NCI-H1417 treated with DMSO at 0.1 percent for 48 hours (cell line): ENCODE results near the gene TCEANC2.
"Not testable (repeated sequence)": the region's sequence is repeated elsewhere in the genome, so short reads cannot be mapped to it uniquely, and the experiment has no call there.

Source experiments
- DNase-seq: peaks from one replicate; lab custom pipeline; 2025; lab: John Stamatoyannopoulos, UW

Gene TCEANC2

GRCh38 chr1:54027848-54028247, 25.6 kb upstream of the TCEANC2 start:
- no peak for DNase-seq

DNA sequence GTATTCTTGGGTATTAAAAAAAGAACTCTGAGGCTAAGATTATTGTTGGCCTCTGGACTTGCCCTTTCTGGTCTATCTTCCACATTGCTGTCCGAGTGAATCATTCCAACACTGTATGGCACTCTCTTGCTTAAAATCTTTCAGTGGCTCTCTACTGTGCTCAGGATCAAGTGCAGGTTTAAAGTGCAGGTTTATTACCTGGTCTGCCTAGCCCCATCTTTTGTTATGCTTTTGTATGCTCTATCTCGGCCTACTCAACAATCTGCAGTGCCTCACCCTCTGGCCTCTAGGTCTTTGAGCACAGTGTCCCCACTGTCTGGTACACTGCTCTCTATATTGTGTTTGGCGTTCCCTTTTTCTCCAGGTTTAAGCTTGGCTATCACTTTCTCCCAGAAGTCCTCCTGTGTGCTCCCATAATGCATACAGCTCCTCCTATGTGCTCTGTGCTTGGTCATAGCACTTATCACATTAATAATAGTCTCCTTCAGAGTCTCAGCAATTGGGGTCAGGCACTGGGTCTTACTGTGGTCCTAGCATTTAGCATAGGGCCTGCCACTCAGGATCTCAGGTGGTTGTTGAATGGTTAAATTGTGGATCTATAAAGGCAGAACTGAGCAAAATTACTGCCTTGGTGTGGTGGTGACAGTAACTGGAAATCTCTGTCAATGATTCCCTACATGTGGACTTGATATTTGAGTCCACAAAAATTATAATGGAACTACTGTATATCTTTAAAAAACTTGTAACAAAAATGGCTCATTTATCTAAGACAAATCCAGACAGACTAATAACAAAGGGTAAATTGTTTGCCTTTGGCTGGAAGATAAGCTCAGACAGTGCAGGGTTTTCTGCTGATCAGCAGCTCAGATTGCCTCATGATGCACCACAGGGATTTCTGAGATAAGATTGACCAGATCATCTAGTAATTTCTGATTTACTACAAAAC, 24.8 kb upstream of the TCEANC2 start:
- no peak for DNase-seq

DNA sequence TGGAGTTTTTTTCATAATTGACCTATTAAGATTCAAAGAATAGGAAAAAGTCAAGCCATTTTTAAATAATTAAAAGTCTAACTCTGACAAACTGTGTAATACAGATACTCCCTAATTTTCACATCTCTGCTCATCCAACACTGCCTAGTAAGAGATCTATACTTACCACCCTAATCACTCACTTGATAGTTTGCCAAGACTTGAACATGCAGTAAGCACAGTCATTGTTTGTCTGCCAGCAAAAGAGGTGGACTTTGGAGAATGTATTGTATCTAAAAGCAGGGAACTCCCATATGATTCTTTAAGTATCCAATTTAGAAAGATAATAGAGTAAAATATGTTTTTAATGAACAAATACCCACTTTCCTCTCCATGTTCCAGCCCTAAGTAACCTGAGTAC, 15.9 kb upstream of the TCEANC2 start:
- DNase-seq: no peak

DNA sequence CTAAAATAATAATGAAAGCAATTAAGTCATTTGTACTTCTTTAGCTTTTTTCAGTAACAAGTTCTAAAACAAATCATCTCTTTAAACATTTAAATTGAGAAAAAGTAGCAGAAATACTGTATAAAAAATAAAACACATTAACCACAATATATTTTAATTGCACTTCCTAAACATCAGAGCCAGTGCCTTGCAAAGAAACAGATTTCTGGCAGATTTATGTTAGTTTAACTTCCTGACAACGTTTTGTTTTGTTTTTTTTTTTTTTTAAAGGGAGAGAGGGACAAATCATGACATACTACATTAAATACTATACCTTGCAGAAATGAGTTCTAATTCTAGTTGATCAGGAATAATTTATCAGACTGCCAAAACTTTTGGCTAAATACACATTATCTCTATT, 11.6 kb upstream of the TCEANC2 start:
- no peak for DNase-seq

DNA sequence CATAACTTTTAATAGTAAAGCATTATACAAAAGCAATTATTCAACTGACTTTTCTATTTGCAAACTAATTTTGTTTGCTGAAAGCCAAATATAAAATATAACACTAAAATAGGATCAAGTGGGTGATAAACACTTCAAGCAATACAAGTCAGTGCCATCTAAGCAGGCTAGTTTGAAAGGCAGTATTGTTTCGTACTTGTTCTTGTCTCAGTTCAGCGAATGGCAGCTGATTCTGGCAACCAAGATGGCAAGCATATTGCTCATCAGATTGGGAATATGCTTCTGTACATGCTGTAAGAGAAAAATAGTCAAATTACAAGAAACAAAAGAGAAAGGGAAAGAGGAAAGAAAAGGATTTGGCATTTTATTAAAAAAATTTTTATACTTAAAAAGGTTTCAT, 7.9 kb upstream of the TCEANC2 start:
- DNase-seq: no peak

DNA sequence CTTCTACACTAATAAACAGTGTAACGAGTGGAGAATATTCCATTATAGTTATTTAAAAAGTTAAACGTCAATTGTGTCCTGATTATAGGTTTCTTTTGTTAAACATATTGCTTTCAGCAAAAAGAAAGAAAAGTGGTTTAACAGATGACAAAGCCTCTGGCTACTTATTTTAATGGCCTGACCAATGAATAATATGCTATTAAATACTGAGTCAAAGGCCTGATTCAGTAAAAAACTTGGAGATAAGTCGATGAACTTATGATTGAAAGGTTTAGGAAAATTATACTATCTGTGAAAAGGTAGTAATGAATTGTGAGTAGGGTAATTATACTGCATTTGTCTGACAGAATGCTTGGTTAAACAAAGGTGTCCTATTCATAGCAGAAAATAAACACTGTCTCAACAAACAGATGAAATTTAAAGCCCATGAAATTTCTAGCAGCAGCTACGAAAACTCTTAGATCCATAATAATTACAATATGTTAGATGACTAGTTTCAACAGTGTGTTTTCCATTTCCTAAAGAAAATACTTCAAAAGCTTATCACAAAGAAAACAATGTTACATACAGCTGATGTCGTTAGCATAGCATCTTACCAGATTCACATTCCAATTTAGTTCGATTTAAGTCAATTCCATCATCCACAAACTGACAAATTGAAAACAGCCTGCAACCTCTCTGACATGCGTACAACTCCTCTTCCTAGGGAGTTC, 6.6 kb upstream of the TCEANC2 start:
- DNase-seq: peak; percentile 47

GRCh38 chr1:54047384-54048305, 5.8 kb upstream of the TCEANC2 start:
- no peak for DNase-seq

DNA sequence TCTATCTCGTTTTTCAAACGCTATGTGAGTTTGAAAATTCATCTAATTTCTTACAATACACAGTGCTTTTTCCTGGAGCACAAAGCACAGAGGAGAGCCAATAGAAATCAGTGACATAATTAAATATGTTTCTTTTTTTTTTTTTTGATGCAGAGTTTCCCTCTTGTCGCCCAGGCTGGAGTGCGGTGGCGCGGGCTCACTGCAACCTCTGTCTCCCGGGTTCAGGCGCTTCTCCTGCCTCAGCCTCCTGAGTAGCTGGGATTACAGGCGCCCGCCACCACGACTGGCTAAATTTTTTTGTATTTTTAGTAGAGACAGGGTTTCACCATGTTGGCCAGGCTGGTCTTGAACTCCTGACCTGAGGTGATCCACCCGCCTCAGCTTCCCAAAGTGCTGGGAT, 3.0 kb upstream of the TCEANC2 start:
- not testable (repeated sequence) for DNase-seq

GRCh38 chr1:54051933-54052430, 1.4 kb upstream of the TCEANC2 start:
- DNase-seq: peak; percentile 16

GRCh38 chr1:54052431-54052933, 926 bp upstream of the TCEANC2 start:
- DNase-seq: no peak

DNA sequence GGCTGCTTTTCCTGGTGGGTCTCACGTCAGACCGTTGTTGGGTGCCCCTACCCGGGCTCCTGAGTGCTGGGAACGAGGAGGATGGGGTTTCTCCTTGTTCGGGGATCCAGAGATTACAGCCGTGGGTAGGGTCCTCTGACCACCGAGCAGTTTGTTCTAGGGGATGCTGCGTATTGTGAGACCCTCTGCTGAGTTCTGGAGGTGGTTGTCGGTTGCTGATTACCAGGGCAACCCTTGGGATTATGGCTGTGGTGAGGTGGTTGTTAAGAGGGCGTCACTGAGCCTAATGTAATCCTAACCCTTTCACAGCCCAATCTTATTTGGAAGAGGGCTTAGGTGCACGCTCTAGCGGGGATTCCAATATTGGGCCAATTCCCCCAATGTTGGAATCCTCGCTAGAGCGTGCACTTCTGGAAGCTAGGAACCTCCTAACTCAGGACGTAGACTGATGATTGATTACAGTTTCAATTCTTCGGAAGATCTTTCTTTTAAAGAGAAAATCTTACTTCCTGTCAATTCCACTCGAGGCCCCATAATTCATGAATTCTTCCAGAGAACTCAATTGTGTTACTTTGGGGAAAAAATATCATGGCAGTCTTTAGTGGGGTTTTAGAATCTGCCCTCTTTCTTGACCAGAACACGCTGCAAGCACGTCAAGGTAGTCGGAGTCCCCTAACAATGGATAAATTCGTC, 483 bp downstream of the TCEANC2 start:
- DNase-seq: no peak

DNA sequence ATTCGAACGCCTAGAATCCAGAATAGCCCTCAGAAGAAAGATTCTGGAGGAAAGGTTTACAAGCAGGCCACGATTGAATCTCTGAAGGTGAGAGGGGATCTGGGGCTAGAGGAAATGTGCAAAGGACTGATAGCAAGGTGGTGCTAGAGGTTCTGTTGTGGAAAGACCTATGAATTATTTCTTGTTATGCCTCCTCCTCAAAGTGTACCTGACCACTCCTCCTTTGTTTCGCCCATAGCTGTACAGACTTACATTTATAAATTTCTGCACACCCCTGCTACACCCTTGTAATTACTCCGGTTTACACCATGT, 986 bp downstream of the TCEANC2 start:
- no peak for DNase-seq

DNA sequence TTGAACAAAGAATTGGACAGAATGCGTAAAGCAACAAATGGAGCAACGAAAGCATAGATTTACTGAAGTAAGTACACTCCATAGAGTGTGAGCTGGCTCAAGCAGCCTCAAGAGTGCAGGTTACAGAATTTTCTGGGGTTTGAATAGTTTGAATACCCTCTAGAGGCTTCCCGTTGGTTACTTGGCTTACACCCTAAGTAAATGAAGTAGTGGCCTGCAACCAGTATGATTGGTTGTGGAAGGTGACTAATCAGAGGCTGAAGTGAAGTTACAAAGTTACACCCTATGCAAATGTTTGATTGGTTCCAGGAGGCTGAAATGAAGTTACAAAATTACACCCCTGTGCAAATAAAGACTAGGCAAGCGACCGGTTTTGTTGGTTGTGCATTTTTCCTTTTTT, 10.9 kb downstream of the TCEANC2 start:
- no peak for DNase-seq

- no peak for DNase-seq
Observed at GRCh38 chr1:54069791-54070170, 16.4 kb downstream of the TCEANC2 start.

- peak; percentile 36 for DNase-seq
Observed at GRCh38 chr1:54070171-54070837, 16.9 kb downstream of the TCEANC2 start.

GRCh38 chr1:54077359-54077758, 24.0 kb downstream of the TCEANC2 start:
- no peak for DNase-seq

DNA sequence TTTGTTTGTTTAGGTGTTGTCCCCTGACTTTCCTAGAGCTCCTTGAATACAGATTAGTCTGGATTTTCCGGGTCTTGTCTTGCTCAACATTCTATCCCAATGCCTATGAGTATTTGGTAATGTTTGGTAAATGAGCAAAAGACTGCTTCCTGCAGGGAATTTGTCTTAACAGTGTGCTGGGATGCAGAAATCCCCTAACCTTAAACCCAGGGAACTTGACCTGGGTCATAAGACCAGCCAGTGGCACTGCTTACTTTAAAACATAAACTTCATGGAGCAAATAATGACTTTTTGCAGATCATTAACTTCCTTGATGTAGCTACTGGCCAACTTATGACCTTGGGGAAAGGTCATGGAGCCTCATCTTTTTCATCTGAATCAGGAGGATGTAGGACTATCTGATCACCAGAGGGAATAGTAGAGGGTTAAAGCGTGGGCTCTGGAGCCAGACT, 27.2 kb downstream of the TCEANC2 start:
- no peak for DNase-seq

DNA sequence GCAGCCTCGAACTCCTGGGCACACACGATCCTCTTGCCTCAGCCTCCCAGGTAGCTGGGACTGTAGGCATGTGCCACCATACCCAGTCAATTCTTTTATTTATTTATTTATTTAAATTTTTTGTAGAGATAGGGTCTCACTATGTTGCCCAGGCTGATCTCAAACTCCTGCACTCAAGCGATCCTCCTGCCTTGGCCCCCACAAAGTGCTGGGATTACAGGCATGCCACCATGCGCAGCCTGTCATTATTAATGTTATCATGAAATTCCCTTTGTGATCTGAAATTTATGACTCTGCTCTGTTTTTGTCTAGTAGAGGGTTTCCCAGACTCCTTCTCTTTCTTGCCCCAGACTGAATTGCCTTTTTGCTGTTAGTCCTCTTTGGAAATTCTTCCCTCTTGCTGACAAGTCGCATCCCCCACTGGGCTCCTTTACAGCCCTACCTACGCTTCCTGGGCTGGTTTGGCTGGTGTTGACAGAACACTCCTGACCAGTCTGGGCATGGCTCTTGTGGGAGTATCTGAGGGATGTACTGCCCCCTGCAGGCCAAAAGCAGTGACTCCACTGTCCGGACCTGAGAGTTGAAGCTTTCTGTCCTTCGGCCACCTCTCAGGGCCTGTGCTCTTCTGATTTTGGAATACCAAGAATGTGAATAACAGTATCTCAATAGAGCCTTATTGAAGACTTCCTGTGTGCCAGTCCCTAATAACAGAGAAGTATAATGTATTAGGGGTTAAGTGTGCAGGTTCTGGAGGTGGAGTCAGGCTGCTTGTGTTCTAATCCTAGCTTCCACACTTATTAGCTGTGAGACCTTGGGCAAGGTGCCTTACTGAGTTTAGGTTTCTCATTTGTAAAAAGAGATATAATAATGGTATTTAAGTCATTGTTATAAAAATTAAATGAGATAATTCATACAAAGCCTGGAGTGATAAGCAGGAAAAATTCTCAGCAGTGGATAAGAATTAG, 28.2 kb downstream of the TCEANC2 start:
- no peak for DNase-seq

- DNase-seq: no peak
Observed at GRCh38 chr1:54084794-54085193, 31.4 kb downstream of the TCEANC2 start.

GRCh38 chr1:54086754-54087153, 33.3 kb downstream of the TCEANC2 start:
- no peak for DNase-seq
